Endothelial cell of umbilical vein (primary cell): Measurements from ENCODE around the gene PKHD1. TPM values are rescaled to one million over a fixed set of nuclear protein-coding genes. Genes with fewer than 3 reads are reported as not detected.

Source experiments
- BruUV-seq: library from RNA; stranded (reverse); fragments of 400-500 nt; replicated peaks from 2 replicates; lab custom pipeline; 2021; lab: Mats Ljungman, UMichigan
- CTCF ChIA-PET: fragments of 300-600, 350-600 bp; sonication (Branson Sonifier 250); formaldehyde crosslinking; loops from one replicate; lab custom pipeline; 2021; ENCODE audit warnings: antibody characterized with exemption, inconsistent platforms; lab: Charles Lee
- POLR2A ChIA-PET: fragments of 300-600, 350-600 bp; sonication (Branson Sonifier 250); formaldehyde crosslinking; loops from one replicate; lab custom pipeline; 2021; ENCODE audit warnings: antibody characterized with exemption, inconsistent platforms; lab: Charles Lee
- DNase-seq: peaks from one replicate; pipeline ENCODE4 v3.0.0-alpha.2; 2011; ENCODE audit warnings: low read depth, low spot score
- FAIRE-seq: peaks from 2 replicates; lab custom pipeline; 2011; peaks lifted over from hg19 to GRCh38; lab: Jason Lieb, UNC
- H2AFZ ChIP-seq: 2 replicates; pipeline ENCODE4 v1.6.0; 2012; ENCODE audit warnings: low read depth, low read length, control low read depth, inconsistent platforms
- H3K27ac ChIP-seq: 2 replicates; pipeline ENCODE4 v1.5.1; 2011; ENCODE audit warnings: low read depth, mild to moderate bottlenecking, control low read depth, low read length, moderate library complexity; ENCODE audit not compliant: insufficient read depth
- H3K27me3 ChIP-seq, 2 experiments: 2 replicates each; pipeline versions ENCODE4 v1.6.0 to v1.6.1; 2011; ENCODE audit warnings: low read length in 2 of 2, mixed read lengths in 1 of 2; ENCODE audit not compliant: control insufficient read depth in 2 of 2, insufficient read depth in 2 of 2
- H3K36me3 ChIP-seq, 2 experiments: 2 replicates in 1 of 2; 3 replicates in 1 of 2; pipeline ENCODE4 v1.5.1; 2011; ENCODE audit warnings: low read length in 2 of 2, mild to moderate bottlenecking in 1 of 2, moderate library complexity in 1 of 2; ENCODE audit not compliant: control insufficient read depth in 2 of 2, insufficient read depth in 2 of 2; ENCODE audit errors: extremely low read depth in 1 of 2
- H3K4me1 ChIP-seq: 3 replicates; pipeline ENCODE4 v1.5.1; 2011; ENCODE audit warnings: mild to moderate bottlenecking, low read length; ENCODE audit not compliant: control insufficient read depth, insufficient read depth; ENCODE audit errors: extremely low read depth
- H3K4me2 ChIP-seq: 2 replicates; pipeline ENCODE4 v1.6.1; 2011; ENCODE audit warnings: low read length, control low read depth, mixed read lengths; ENCODE audit not compliant: insufficient read depth
- H3K4me3 ChIP-seq, 3 experiments: fragments of 200-600 bp in 1 of 3; sonication (generic), shearing (Covaris generic) in 1 of 3; replicated peaks in 1 of 3; 2 replicates each; pipeline ENCODE4 v1.5.1; 2011 to 2016; ENCODE audit warnings: control low read depth in 3 of 3, low read length in 3 of 3, mild to moderate bottlenecking in 2 of 3, inconsistent platforms in 1 of 3, low read depth in 1 of 3, moderate library complexity in 1 of 3; ENCODE audit not compliant: insufficient read depth in 1 of 3
- H3K79me2 ChIP-seq: 2 replicates; pipeline ENCODE4 v1.6.0; 2012; ENCODE audit warnings: low read length, inconsistent platforms; ENCODE audit not compliant: control insufficient read depth, insufficient read depth
- H3K9ac ChIP-seq: replicated peaks from 2 replicates; pipeline ENCODE3; 2011; ENCODE audit warnings: low read length, control low read depth; ENCODE audit not compliant: insufficient read depth; ENCODE audit errors: extremely low read depth
- H3K9me1 ChIP-seq: replicated peaks from 3 replicates; pipeline ENCODE4 v1.6.0; 2011; ENCODE audit warnings: mild to moderate bottlenecking, low read length; ENCODE audit not compliant: control insufficient read depth, insufficient read depth; ENCODE audit errors: extremely low read depth
- H3K9me3 ChIP-seq: replicated peaks from 2 replicates; pipeline ENCODE4 v1.5.1; 2012; ENCODE audit warnings: low read length, inconsistent platforms; ENCODE audit not compliant: control insufficient read depth, insufficient read depth
- H4K20me1 ChIP-seq: replicated peaks from 2 replicates; pipeline ENCODE3; 2011; ENCODE audit warnings: mild to moderate bottlenecking, low read length; ENCODE audit not compliant: control insufficient read depth, insufficient read depth; ENCODE audit errors: extremely low read depth
- CTCF ChIP-seq, 2 donors: IDR thresholded peaks; 1 replicate in 1 of 2; 2 replicates in 1 of 2; pipeline ENCODE4 v1.5.1; 2011; ENCODE audit warnings: low read length in 2 of 2, mild to moderate bottlenecking in 2 of 2, moderate library complexity in 2 of 2, control low read depth in 1 of 2, inconsistent platforms in 1 of 2, low read depth in 1 of 2; ENCODE audit not compliant: insufficient read depth in 1 of 2; ENCODE audit errors: extremely low read depth in 1 of 2
- EZH2 ChIP-seq: IDR thresholded peaks from 2 replicates; pipeline ENCODE4 v1.6.1; 2012; ENCODE audit warnings: borderline replicate concordance, low read depth, mild to moderate bottlenecking, moderate library complexity, low read length, inconsistent platforms; ENCODE audit not compliant: severe bottlenecking
- FOS ChIP-seq: IDR thresholded peaks from 2 replicates; pipeline ENCODE4 v1.6.1; 2011; ENCODE audit warnings: mild to moderate bottlenecking, low read length, moderate library complexity, borderline replicate concordance; ENCODE audit not compliant: insufficient read depth
- GATA2 ChIP-seq: IDR thresholded peaks from 2 replicates; pipeline ENCODE4 v1.7.0; 2011; ENCODE audit warnings: low read depth, mild to moderate bottlenecking, moderate library complexity, mixed read lengths, low read length; ENCODE audit not compliant: insufficient read length, insufficient read depth
- JUN ChIP-seq: IDR thresholded peaks from 2 replicates; pipeline ENCODE4 v1.6.1; 2011; ENCODE audit warnings: borderline replicate concordance, low read depth; ENCODE audit not compliant: insufficient read length, insufficient read depth
- MAX ChIP-seq: IDR thresholded peaks from 2 replicates; pipeline ENCODE4 v1.6.1; 2011; ENCODE audit not compliant: insufficient read depth, insufficient read length
- MYC ChIP-seq: IDR thresholded peaks from one replicate; pipeline ENCODE4 v1.6.1; 2011; ENCODE audit warnings: mild to moderate bottlenecking, low read depth, low read length
- POLR2A ChIP-seq: IDR thresholded peaks from 2 replicates; pipeline ENCODE4 v1.6.1; 2012; ENCODE audit warnings: low read depth, mild to moderate bottlenecking, control low read depth, low read length
- POLR2AphosphoS5 ChIP-seq: IDR thresholded peaks from 2 replicates; pipeline ENCODE4 v1.6.1; 2012; ENCODE audit warnings: low read depth, mild to moderate bottlenecking, control low read depth, low read length, moderate library complexity; ENCODE audit not compliant: insufficient read depth
- dilution Hi-C: fragments of 300-500 bp; cut with MboI; formaldehyde crosslinking; loops from one replicate; pipeline ENCODE4 v1.15.0; 2019; ENCODE audit warnings: low sequenced_read_pairs; ENCODE audit not compliant: extremely low pct_ligation_motif_present
- intact Hi-C: fragments of 100-400 bp; cut with micrococcal nuclease; formaldehyde crosslinking; loops from one replicate; pipeline ENCODE4 v1.10.0; 2022
- polyA plus RNA-seq, 4 experiments: library from polyadenylated mRNA; depleted of rRNA in 3 of 4; stranded (reverse) in 3 of 4; unstranded in 1 of 4; fragments of >200 nt; gene quantifications; 2 replicates each; pipeline versions ENCODE4 v1.2.1 to v1.2.3, GENCODE V29; 2011 to 2012; ENCODE audit warnings: missing spikeins in 1 of 4
- total RNA-seq: library from RNA; stranded (reverse); gene quantifications from 2 replicates; pipeline ENCODE4 v1.2.3, GENCODE V29; 2021

The PKHD1 gene
- total and polyA plus RNA-seq, 2 donors (not counting 3 experiments of a cell fraction or from before 2014, with no cell fraction given) = not detected

- no peaks in the 10 kb centered on the region for H3K36me3 ChIP-seq
- no peak overlapping the region for H3K27ac ChIP-seq
- H3K27me3 ChIP-seq = no peaks in the 10 kb centered on the region
- H2AFZ ChIP-seq = no peak overlapping the region
- FAIRE-seq (no peak), DNase-seq (no peak)
- no peaks in the 10 kb centered on the region for H4K20me1 ChIP-seq
- H3K79me2 ChIP-seq = no peaks in the 10 kb centered on the region
- no TSS peak for BruUV-seq
- POLR2A ChIA-PET = no interaction called here
- H3K4me1 ChIP-seq = no peaks in the 10 kb centered on the region
- CTCF ChIA-PET = interaction anchor here (1.7 kb wide), 1 partner anchor 12 kb away, joined by 4 read pairs; no protein-coding TSS in a partner anchor
- H3K9me1 ChIP-seq = no peaks in the 10 kb centered on the region
- dilution Hi-C loops (no loop called here), intact Hi-C loops (no loop called here)
- H3K9ac ChIP-seq = no peak overlapping the region
- H3K4me2 ChIP-seq = no peak overlapping the region
- no peaks in the 10 kb centered on the region for H3K9me3 ChIP-seq
- no peak for TF ChIP-seq GATA2
- no peak for TF ChIP-seq MAX
- TF ChIP-seq POLR2A = no peak
- H3K4me3 ChIP-seq = no peak overlapping the region
These were observed 123.4 kb downstream of the PKHD1 start for GRCh38 chr6:51963980-51964379.

DNA sequence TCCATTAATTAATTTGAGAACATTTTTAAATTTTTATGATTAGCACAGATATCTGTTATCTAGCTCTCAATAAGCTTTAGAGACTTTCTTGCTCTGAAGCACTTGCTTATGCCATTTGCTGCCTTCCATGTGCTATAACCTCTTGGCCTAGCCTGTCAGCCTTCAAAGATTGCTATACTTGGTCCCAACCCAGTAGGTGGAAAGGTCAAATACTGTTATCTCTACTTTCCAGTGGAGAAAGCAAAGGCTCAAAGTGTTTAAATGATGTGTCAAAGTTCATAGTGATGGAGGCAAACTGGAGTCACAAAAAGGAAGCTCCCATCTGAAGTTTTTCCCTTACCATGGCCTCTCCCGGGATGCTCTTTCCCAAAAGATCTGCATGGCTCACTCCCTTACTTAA is 125.1 kb downstream of the PKHD1 start:
- no peak for TF ChIP-seq JUN
- TF ChIP-seq FOS = no peak
- TF ChIP-seq POLR2A = no peak
- TF ChIP-seq MYC = no peak
- no peak for TF ChIP-seq EZH2
- no peak for TF ChIP-seq CTCF (IDR thresholded peaks at IDR 0.05; ENCODE audit: extremely low read depth in 1 of 2, insufficient read depth in 1 of 2, low read depth in 1 of 2, low read length in 2 of 2)
- no peak for TF ChIP-seq GATA2
- TF ChIP-seq POLR2AphosphoS5 = no peak
- no peak for TF ChIP-seq MAX
- Histone ChIP-seq H3K4me3 (no peak overlapping the region), H3K27me3 (no peaks in the 10 kb centered on the region), H3K4me2 (no peak overlapping the region), H3K9me1 (no peaks in the 10 kb centered on the region), H3K27ac (no peak overlapping the region), H2AFZ (no peak overlapping the region), H3K9me3 (no peaks in the 10 kb centered on the region), H3K9ac (no peak overlapping the region), H3K36me3 (no peaks in the 10 kb centered on the region), H3K79me2 (no peaks in the 10 kb centered on the region), H3K4me1 (no peaks in the 10 kb centered on the region), H4K20me1 (no peaks in the 10 kb centered on the region)
- dilution Hi-C loops (no loop called here), intact Hi-C loops (no loop called here)
- BruUV-seq = no TSS peak
- ChIA-PET POLR2A (no interaction called here), CTCF (interaction anchor here (1.4 kb wide), 1 partner anchor 1147 kb away, joined by 4 read pairs; no protein-coding TSS in a partner anchor)
- FAIRE-seq = no peak
- DNase-seq = no peak
